A549 (cell line): ENCODE results near the gene FGF14.

Experiments used
- JUN ChIP-seq, 2 experiments: fragments of >200 bp; sonication (Bioruptor Twin); formaldehyde crosslinking; IDR thresholded peaks; 2 replicates in 1 of 2; 3 replicates in 1 of 2; pipeline ENCODE4 v1.6.1; 2016 to 2017
- NPAS2 ChIP-seq: fragments of 250-450 bp; sonication (Bioruptor Pico); IDR thresholded peaks from 2 replicates; pipeline ENCODE4 v1.8.0; 2022; ENCODE audit warnings: mild to moderate bottlenecking, moderate library complexity, borderline replicate concordance
- POLR2A ChIP-seq: IDR thresholded peaks from 2 replicates; pipeline ENCODE4 v1.6.1; 2012; ENCODE audit warnings: mild to moderate bottlenecking, low read length
- TP53 ChIP-seq: fragments of 250-450 bp; sonication (Bioruptor Pico); IDR thresholded peaks from 2 replicates; pipeline ENCODE4 v1.5.0; 2021; ENCODE audit warnings: mild to moderate bottlenecking, moderate library complexity
- TF ChIP-seq, protein P1 (sequence below): fragments of >200 bp; sonication (Bioruptor Twin); formaldehyde crosslinking; IDR thresholded peaks from 3 replicates; pipeline ENCODE4 v1.5.1; 2016

DNA sequence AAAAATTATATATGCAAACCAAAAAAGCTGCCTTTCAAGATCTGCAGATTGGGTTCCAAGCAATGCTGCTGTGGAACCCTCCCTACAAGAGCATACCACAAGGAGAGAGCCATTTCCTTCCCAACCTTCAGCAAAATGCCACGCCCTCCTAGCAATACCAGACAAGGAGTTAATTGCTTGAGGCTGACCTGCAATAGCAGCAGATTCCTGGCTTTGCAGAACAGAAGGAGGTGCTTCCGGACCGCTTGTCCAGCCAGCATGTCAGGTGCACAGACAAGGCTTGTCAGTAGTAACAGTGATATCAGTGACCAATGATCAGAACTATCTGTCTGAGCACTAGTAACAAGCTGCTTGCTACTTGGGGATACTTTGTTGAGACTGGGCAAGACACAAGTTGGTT lies 301.6 kb downstream of the FGF14 start:
- TF ChIP-seq POLR2A: no peak
- TF ChIP-seq, protein P1, sequence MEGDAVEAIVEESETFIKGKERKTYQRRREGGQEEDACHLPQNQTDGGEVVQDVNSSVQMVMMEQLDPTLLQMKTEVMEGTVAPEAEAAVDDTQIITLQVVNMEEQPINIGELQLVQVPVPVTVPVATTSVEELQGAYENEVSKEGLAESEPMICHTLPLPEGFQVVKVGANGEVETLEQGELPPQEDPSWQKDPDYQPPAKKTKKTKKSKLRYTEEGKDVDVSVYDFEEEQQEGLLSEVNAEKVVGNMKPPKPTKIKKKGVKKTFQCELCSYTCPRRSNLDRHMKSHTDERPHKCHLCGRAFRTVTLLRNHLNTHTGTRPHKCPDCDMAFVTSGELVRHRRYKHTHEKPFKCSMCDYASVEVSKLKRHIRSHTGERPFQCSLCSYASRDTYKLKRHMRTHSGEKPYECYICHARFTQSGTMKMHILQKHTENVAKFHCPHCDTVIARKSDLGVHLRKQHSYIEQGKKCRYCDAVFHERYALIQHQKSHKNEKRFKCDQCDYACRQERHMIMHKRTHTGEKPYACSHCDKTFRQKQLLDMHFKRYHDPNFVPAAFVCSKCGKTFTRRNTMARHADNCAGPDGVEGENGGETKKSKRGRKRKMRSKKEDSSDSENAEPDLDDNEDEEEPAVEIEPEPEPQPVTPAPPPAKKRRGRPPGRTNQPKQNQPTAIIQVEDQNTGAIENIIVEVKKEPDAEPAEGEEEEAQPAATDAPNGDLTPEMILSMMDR: no peak
- no peak for TF ChIP-seq NPAS2 (CRISPR knock-in tag)
- TF ChIP-seq JUN (IDR thresholded peaks at IDR 0.05): no peak
- no peak for TF ChIP-seq TP53 (CRISPR knock-in tag)
